Measurements from ENCODE around the gene ILDR2. TPM values are rescaled to one million over a fixed set of nuclear protein-coding genes. Genes with fewer than 3 reads are reported as not detected.

Gene ILDR2
- total RNA-seq, 2 experiments from 2014 or later = 0.47 to 0.67 TPM

GRCh38 chr1:166981589-166981988, 6.2 kb upstream of the ILDR2 start:
- no peaks in the 10 kb centered on the region for H3K4me1 Mint-ChIP-seq (ENCODE audit: low read depth)
- ATAC-seq (ENCODE audit: poor library complexity) (no peak), DNase-seq (no peak)
- ChIA-PET POLR2A (no interaction called here), CTCF (no interaction called here)
- H3K27ac ChIP-seq (ENCODE audit: low read depth in 1 of 2, low read length in 2 of 2) = no peak overlapping the region
- H3K27me3 Mint-ChIP-seq = peaks cover 17% of the 10 kb centered on the region
- intact Hi-C loops (cut with DNase I, micrococcal nuclease) = no loop called here
- no peaks in the 10 kb centered on the region for H3K9me3 ChIP-seq (ENCODE audit: control insufficient read depth in 1 of 2, insufficient read depth in 1 of 2, low read length in 2 of 2)
- no peaks in the 10 kb centered on the region for H3K9me3 Mint-ChIP-seq
- no peaks in the 10 kb centered on the region for H3K36me3 ChIP-seq (ENCODE audit: insufficient read depth, low read length)
- no peak for TF ChIP-seq CTCF (IDR thresholded peaks at IDR 0.05)
- H3K4me3 Mint-ChIP-seq = no peak overlapping the region
- H3K27me3 ChIP-seq (ENCODE audit: control insufficient read depth in 1 of 2, insufficient read depth in 2 of 2, low read length in 2 of 2) = no peaks in the 10 kb centered on the region
- no peak overlapping the region for H3K27ac Mint-ChIP-seq
- no peaks in the 10 kb centered on the region for H3K4me1 ChIP-seq (ENCODE audit: insufficient read depth, low read length)
- no peak overlapping the region for H3K4me3 ChIP-seq (ENCODE audit: low read length)
- no peaks in the 10 kb centered on the region for H3K36me3 Mint-ChIP-seq (ENCODE audit: low read depth)

GRCh38 chr1:166980818-166981217, 5.5 kb upstream of the ILDR2 start:
- no peak for DNase-seq
- H3K4me3 Mint-ChIP-seq = no peak overlapping the region
- no peak overlapping the region for H3K27ac ChIP-seq (ENCODE audit: low read depth in 1 of 2, low read length in 2 of 2)
- H3K9me3 Mint-ChIP-seq = no peaks in the 10 kb centered on the region
- peaks cover 7% of the 10 kb centered on the region for H3K4me1 Mint-ChIP-seq (ENCODE audit: low read depth)
- intact Hi-C loops (cut with DNase I, micrococcal nuclease) = no loop called here
- TF ChIP-seq CTCF (IDR thresholded peaks at IDR 0.05) = no peak
- H3K27me3 ChIP-seq (ENCODE audit: control insufficient read depth in 1 of 2, insufficient read depth in 2 of 2, low read length in 2 of 2) = no peaks in the 10 kb centered on the region
- H3K27ac Mint-ChIP-seq = no peak overlapping the region
- H3K36me3 Mint-ChIP-seq (ENCODE audit: low read depth) = no peaks in the 10 kb centered on the region
- no peak overlapping the region for H3K4me3 ChIP-seq (ENCODE audit: low read length)
- H3K27me3 Mint-ChIP-seq = peaks cover 16% of the 10 kb centered on the region
- H3K9me3 ChIP-seq (ENCODE audit: control insufficient read depth in 1 of 2, insufficient read depth in 1 of 2, low read length in 2 of 2) = no peaks in the 10 kb centered on the region
- ATAC-seq (ENCODE audit: poor library complexity) = no peak
- ChIA-PET CTCF (no interaction called here), POLR2A (no interaction called here)
- H3K36me3 ChIP-seq (ENCODE audit: insufficient read depth, low read length) = no peaks in the 10 kb centered on the region
- H3K4me1 ChIP-seq (ENCODE audit: insufficient read depth, low read length) = no peaks in the 10 kb centered on the region

GRCh38 chr1:166980383-166980782, 5.0 kb upstream of the ILDR2 start:
- H3K4me1 ChIP-seq (ENCODE audit: insufficient read depth, low read length) = no peaks in the 10 kb centered on the region
- Mint-ChIP-seq H3K9me3 (no peaks in the 10 kb centered on the region), H3K4me3 (no peak overlapping the region), H3K4me1 (ENCODE audit: low read depth) (peaks cover 8% of the 10 kb centered on the region), H3K27ac (no peak overlapping the region), H3K36me3 (ENCODE audit: low read depth) (no peaks in the 10 kb centered on the region), H3K27me3 (peaks cover 12% of the 10 kb centered on the region)
- no peaks in the 10 kb centered on the region for H3K36me3 ChIP-seq (ENCODE audit: insufficient read depth, low read length)
- no peak overlapping the region for H3K27ac ChIP-seq (ENCODE audit: low read depth in 1 of 2, low read length in 2 of 2)
- DNase-seq (no peak), ATAC-seq (ENCODE audit: poor library complexity) (no peak)
- H3K9me3 ChIP-seq (ENCODE audit: control insufficient read depth in 1 of 2, insufficient read depth in 1 of 2, low read length in 2 of 2) = no peaks in the 10 kb centered on the region
- POLR2A ChIA-PET = interaction anchor here (1.2 kb wide), 1 partner anchor 14 kb away, joined by 3 read pairs; no protein-coding TSS in a partner anchor
- H3K4me3 ChIP-seq (ENCODE audit: low read length) = no peak overlapping the region
- no peak for TF ChIP-seq CTCF (IDR thresholded peaks at IDR 0.05)
- CTCF ChIA-PET = no interaction called here
- intact Hi-C loops (cut with DNase I, micrococcal nuclease) = no loop called here
- no peaks in the 10 kb centered on the region for H3K27me3 ChIP-seq (ENCODE audit: control insufficient read depth in 1 of 2, insufficient read depth in 2 of 2, low read length in 2 of 2)

All from CD4-positive, alpha-beta T cell (primary cell).